Lower lobe of right lung (tissue), 2 donors: ENCODE results near the gene RBM34. TPM values are rescaled to one million over a fixed set of nuclear protein-coding genes. Genes with fewer than 3 reads are reported as not detected.

Experiments
- ATAC-seq, 2 donors: fragments of 200-7000 bp; cut with Tn5 transposase; one replicate each; pipeline ENCODE4 v1.9.1; 2020 to 2022; ENCODE audit warnings: mild to moderate bottlenecking in 2 of 2, moderate library complexity in 2 of 2
- DNase-seq: peaks from one replicate; pipeline ENCODE4 v3.0.0-alpha.2; 2020
- H3K27ac ChIP-seq: fragments of 200-600 bp; one replicate; pipeline ENCODE4 v1.8.0; 2022
- H3K27me3 ChIP-seq: fragments of 200-600 bp; one replicate; pipeline ENCODE4 v1.8.0; 2022; ENCODE audit warnings: low read depth
- H3K36me3 ChIP-seq: fragments of 200-600 bp; one replicate; pipeline ENCODE4 v1.8.0; 2022; ENCODE audit warnings: mild to moderate bottlenecking
- H3K4me1 ChIP-seq: fragments of 200-600 bp; one replicate; pipeline ENCODE4 v1.8.0; 2022
- H3K4me3 ChIP-seq: fragments of 200-600 bp; one replicate; pipeline ENCODE4 v1.8.0; 2022; ENCODE audit warnings: mild to moderate bottlenecking
- H3K9me3 ChIP-seq: fragments of 200-600 bp; one replicate; pipeline ENCODE4 v1.8.0; 2022
- intact Hi-C: fragments of 100-400 bp; cut with DNase I; formaldehyde crosslinking; loops from one replicate; pipeline ENCODE4 v1.11.0; 2022
- total RNA-seq: library from RNA; stranded (reverse); fragmentation: NEBNext Ultra II Directional; extraction: Animal tissue kit (Norgen Biotek cat#: 25700); gene quantifications from one replicate; pipeline ENCODE4 v1.2.1, GENCODE V29; 2021
- TF ChIP-seq, protein P1 (sequence below): fragments of 200-600 bp; IDR thresholded peaks from one replicate; pipeline ENCODE4 v1.8.0; 2022; ENCODE audit warnings: antibody characterized with exemption, mild to moderate bottlenecking
- donor health status: DM: no; HTN: yes; CAD: no; lungs with severe emphysema.

Gene RBM34
- total RNA-seq, 1 donor from 2014 or later: 57.3 TPM

DNA sequence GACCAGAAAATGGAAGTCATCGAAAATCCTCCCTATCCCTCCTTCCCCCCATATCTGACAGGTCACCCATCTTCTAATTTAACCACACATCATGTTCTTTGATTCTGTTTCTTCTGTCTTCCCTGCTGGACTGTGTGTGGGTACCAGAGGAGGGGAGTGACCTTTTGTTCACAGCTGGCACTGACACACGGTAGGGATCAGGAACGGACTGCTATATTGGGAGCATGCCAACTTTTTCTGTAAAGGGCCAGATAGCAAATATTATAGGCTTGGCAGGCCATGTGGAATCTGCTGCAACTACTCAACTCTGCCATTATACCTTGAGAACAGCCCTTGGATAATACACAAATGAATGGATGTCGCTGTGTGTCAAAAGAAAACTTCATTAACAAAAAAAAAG lies 24.9 kb downstream of the RBM34 start:
- DNase-seq: no peak
- TF ChIP-seq, protein P1, sequence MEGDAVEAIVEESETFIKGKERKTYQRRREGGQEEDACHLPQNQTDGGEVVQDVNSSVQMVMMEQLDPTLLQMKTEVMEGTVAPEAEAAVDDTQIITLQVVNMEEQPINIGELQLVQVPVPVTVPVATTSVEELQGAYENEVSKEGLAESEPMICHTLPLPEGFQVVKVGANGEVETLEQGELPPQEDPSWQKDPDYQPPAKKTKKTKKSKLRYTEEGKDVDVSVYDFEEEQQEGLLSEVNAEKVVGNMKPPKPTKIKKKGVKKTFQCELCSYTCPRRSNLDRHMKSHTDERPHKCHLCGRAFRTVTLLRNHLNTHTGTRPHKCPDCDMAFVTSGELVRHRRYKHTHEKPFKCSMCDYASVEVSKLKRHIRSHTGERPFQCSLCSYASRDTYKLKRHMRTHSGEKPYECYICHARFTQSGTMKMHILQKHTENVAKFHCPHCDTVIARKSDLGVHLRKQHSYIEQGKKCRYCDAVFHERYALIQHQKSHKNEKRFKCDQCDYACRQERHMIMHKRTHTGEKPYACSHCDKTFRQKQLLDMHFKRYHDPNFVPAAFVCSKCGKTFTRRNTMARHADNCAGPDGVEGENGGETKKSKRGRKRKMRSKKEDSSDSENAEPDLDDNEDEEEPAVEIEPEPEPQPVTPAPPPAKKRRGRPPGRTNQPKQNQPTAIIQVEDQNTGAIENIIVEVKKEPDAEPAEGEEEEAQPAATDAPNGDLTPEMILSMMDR: no peak
- peaks cover 84% of the 10 kb centered on the region for H3K36me3 ChIP-seq

GRCh38 chr1:235134171-235134570 lies 26.9 kb downstream of the RBM34 start:
- Histone ChIP-seq H3K27ac (no peak overlapping the region), H3K27me3 (no peaks in the 10 kb centered on the region), H3K9me3 (no peaks in the 10 kb centered on the region), H3K4me3 (no peak overlapping the region), H3K4me1 (peaks cover 4% of the 10 kb centered on the region), H3K36me3 (peaks cover 71% of the 10 kb centered on the region)
- DNase-seq (no peak), ATAC-seq (no peak)
- TF ChIP-seq, protein P1: no peak
- intact Hi-C loops: no loop called here

More for the DNA sequence above, 24.9 kb downstream of the RBM34 start:
- H3K4me3 ChIP-seq: no peak overlapping the region
- no peak for ATAC-seq
- no peaks in the 10 kb centered on the region for H3K4me1 ChIP-seq
- H3K9me3 ChIP-seq: no peaks in the 10 kb centered on the region
- no peak overlapping the region for H3K27ac ChIP-seq
- intact Hi-C loops: no loop called here
- H3K27me3 ChIP-seq: no peaks in the 10 kb centered on the region

DNA sequence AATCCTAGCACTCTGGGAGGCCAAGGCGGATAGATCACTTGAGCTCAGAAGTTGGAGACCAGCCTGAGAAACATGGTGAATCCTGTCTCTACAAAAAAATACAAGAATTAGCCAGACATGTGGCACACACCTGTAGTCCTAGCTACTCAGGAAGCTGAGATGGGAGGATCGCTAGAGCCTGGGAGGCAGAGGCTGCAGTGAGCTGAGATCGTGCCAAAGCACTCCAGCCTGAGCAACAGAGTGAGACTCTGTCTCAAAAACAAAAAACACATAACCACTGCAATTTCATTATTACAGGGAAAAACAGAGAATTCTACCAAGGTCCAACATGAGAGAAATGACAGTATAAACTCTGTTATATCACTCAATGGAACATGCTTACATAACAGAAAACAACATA lies 28.0 kb downstream of the RBM34 start:
- no peak overlapping the region for H3K4me3 ChIP-seq
- peaks cover 5% of the 10 kb centered on the region for H3K4me1 ChIP-seq
- DNase-seq (no peak), ATAC-seq (no peak)
- no peaks in the 10 kb centered on the region for H3K27me3 ChIP-seq
- intact Hi-C loops: no loop called here
- TF ChIP-seq, protein P1: no peak
- H3K27ac ChIP-seq: no peak overlapping the region
- H3K36me3 ChIP-seq: peaks cover 60% of the 10 kb centered on the region
- H3K9me3 ChIP-seq: no peaks in the 10 kb centered on the region

DNA sequence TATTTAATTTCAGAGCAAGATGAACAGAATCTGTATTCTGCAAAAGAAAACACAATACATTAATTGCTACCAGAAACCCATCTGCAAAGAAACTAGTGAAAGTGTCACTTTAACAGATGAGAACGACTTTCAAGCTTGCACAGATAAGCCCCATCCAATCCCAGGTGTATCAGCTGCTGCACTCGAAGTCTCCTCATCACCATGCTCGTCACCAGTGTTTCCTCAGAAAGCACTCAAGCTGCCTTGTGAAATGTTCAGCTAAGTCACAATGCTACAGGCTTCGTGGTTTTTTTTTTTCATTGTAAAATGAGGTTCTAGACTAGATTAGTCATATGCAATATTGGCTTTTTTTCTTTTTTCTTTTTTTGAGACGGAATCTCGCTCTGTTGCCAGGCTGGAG lies 29.1 kb downstream of the RBM34 start:
- Histone ChIP-seq H3K4me1 (peaks cover 13% of the 10 kb centered on the region), H3K4me3 (no peak overlapping the region), H3K27me3 (no peaks in the 10 kb centered on the region), H3K27ac (no peak overlapping the region), H3K9me3 (no peaks in the 10 kb centered on the region), H3K36me3 (peaks cover 49% of the 10 kb centered on the region)
- intact Hi-C loops: no loop called here
- no peak for ATAC-seq
- TF ChIP-seq, protein P1: no peak
- no peak for DNase-seq

DNA sequence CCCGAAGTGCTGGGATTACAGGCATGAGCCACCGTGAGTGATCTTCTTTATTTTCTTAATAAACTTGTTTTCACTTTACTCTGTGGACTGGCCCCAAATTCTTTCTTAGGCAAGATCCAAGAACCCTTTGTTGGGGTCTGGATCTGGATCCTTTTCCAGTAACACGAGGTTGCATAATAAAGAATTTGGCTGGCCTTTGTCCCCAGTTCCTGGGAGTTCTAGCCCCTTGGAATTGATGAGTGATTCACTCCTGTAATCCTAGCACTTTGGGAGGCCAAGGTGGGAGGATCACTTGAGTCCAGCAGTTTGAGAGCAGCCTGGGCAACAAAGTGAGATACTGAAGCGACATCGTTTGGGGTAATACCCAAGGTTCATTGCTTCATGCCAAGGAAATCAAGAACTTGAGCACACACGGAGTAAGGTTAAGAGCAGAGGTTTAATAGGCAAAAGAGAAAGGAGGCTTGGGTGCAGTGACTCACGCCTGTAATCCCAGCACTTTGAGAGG lies 30.2 kb downstream of the RBM34 start:
- intact Hi-C loops: no loop called here
- no peak for ATAC-seq
- Histone ChIP-seq H3K9me3 (no peaks in the 10 kb centered on the region), H3K4me1 (peaks cover 25% of the 10 kb centered on the region), H3K27me3 (no peaks in the 10 kb centered on the region), H3K36me3 (peaks cover 39% of the 10 kb centered on the region), H3K27ac (no peak overlapping the region), H3K4me3 (no peak overlapping the region)
- TF ChIP-seq, protein P1: no peak
- no peak for DNase-seq
